Measurements from ENCODE around the gene PWP2.
"Not testable (repeated sequence)": the region's sequence is repeated elsewhere in the genome, so short reads cannot be mapped to it uniquely, and the experiment has no call there.

PWP2 gene

DNA sequence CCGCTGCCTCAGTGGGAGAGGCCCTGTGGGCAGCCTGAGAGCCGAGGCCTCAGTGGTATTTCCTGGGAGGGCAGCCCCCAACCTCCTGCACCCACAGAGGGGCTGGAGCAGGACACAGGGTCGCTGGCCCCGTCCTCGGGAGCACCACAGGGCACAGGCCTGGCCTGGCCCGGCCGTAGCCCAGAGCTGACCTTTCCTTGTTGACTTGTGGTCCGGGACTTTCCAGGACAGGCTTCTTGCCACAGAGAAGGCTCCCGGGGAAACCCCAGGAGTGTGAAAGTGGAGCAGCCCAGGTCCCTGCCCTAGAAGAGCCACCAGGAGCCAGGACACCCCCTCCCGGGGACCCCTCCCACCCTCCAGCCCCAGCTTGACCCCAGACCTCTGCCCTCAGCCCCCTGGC is 63.7 kb downstream of the PWP2 start:
- H3K4me3 ChIP-seq (ENCODE audit: low read depth, low read length); in situ Hi-C loops (cut with HindIII; ENCODE audit: low sequenced_read_pairs); DNase-seq (ENCODE audit: low read depth): not testable (repeated sequence)

DNA sequence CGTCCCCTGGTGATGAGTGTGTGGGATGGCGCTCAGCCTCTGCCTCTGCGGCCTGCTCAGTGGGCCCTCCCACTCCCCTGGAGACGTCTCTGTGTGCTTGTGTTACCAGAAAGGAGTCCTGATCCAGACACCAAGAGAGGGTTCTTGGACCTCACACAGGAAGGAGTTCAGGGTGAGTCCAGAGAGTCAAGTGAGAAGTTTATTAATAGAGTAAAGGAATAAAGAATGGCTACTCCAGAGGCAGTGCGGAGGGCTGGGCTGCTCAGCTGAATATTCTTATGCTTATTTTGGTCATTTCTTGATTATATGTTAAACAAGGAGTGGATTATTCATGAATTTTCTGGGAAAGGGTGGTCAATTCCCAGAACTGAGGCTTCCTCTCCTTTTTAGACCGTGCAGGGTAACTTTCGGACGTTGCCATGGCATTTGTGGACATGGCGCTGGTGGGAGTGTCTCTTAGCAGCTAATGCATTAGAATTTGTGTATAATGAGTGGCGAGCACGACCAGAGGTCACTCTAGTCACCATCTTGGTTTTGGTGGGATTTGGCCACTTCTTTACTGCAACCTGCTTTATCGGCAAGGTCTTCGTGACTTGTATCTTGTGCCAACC is 64.9 kb downstream of the PWP2 start:
- H3K4me3 ChIP-seq (ENCODE audit: low read depth, low read length); in situ Hi-C loops (cut with HindIII; ENCODE audit: low sequenced_read_pairs); DNase-seq (ENCODE audit: low read depth): not testable (repeated sequence)

DNA sequence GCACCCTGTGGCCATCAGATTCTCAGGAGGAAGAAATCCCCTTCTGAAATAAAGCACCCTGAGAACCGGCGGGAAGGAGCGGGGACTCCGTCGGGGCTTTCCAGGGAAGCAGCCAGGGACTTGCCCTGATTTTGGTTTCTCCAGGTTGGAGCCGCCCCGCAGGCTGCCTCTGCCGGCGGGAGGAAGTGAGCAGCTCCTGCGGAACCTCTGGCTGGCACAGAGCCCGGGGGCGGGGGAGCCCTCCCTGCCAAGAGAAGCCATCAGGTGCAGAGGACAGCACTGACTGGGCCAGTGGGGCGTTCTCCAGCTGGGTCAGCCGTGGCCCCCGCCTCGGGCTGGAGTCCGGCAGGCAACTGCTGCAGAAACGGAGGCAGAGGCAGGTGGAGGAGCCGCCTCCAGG is 65.5 kb downstream of the PWP2 start:
- H3K4me3 ChIP-seq (ENCODE audit: low read depth, low read length); DNase-seq (ENCODE audit: low read depth); in situ Hi-C loops (cut with HindIII; ENCODE audit: low sequenced_read_pairs): not testable (repeated sequence)

DNA sequence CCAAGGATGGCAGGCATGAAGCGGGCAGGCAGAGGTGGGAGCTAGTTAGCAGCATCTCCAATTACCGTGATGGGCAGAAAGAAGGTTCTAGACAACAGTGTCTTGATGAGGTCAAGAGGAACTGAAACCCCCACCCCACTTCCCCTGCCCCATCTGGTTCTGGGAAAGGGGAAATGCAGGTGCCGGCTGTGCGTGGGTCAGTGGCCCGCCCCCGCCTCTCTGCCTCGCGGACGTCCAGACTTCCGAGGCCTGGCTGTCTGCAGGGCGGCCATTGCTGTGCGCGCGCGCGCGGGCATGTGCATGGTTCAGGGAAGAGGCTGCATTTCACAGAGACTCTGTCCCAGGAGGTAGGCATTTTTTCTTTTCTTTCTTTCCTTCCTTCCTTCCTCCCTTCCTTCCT is 68.0 kb downstream of the PWP2 start:
- H3K4me3 ChIP-seq (ENCODE audit: low read depth, low read length); in situ Hi-C loops (cut with HindIII; ENCODE audit: low sequenced_read_pairs); DNase-seq (ENCODE audit: low read depth): not testable (repeated sequence)

DNA sequence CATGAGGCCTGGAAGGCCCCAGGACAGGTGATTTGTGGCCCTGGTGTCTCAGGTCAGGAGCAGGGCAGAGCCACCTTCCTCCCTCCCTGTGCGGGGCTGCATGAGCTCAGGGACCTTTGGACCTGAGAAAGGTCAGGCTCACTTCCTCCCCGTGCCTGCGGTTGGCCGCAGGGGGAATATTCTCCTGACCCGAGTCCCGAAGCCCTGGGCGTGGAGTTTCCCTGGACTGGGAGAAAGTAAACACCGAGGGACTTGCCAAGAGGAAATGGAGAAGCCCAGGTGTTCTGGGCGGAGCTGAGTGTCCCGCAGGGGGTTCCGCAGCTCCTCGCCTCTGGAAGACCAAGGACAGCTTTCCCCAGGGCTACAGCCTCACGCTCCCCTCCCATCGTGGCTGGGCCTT is 68.9 kb downstream of the PWP2 start:
- in situ Hi-C loops (cut with HindIII; ENCODE audit: low sequenced_read_pairs); H3K4me3 ChIP-seq (ENCODE audit: low read depth, low read length): not testable (repeated sequence)

More for the DNA sequence above, 68.9 kb downstream of the PWP2 start:
- DNase-seq (ENCODE audit: low read depth): not testable (repeated sequence)

All from astrocyte of the cerebellum (primary cell).